Cerebellar nuclear complex (tissue), 1 donor: Measurements from ENCODE around the gene DMTF1.
"Not testable (repeated sequence)": the region's sequence is repeated elsewhere in the genome, so short reads cannot be mapped to it uniquely, and the experiment has no call there.

Source experiments
- DNase-seq, 2 experiments: peaks; one replicate each; lab custom pipeline; 2025; lab: John Stamatoyannopoulos, UW

DMTF1 gene

GRCh38 chr7:87152112-87152896, at the start of gene DMTF1:
TSS of gene DMTF1 (plus strand) at chr7:87152453. CDS start at chr7:87164942, 12,489 bp downstream.
- peak; percentile 75 to 84 for DNase-seq

- no peak for DNase-seq
Measured at GRCh38 chr7:87105401-87105800, 46.9 kb upstream of the DMTF1 start.

GRCh38 chr7:87106974-87107612, 45.2 kb upstream of the DMTF1 start:
- DNase-seq, result no peak

GRCh38 chr7:87107949-87108776, 44.1 kb upstream of the DMTF1 start:
- DNase-seq, result no peak

- no peak for DNase-seq
Measured at GRCh38 chr7:87110778-87111177, 41.5 kb upstream of the DMTF1 start.

- DNase-seq, result no peak
Measured at GRCh38 chr7:87111877-87112276, 40.4 kb upstream of the DMTF1 start.

GRCh38 chr7:87113077-87113476, 39.2 kb upstream of the DMTF1 start:
- DNase-seq, result no peak

GRCh38 chr7:87113904-87114303, 38.3 kb upstream of the DMTF1 start:
- not testable (repeated sequence) for DNase-seq

- DNase-seq, result not testable (repeated sequence)
Measured at GRCh38 chr7:87115772-87116171, 36.5 kb upstream of the DMTF1 start.

GRCh38 chr7:87116315-87116714, 35.9 kb upstream of the DMTF1 start:
- DNase-seq, result no peak

GRCh38 chr7:87119581-87119980, 32.7 kb upstream of the DMTF1 start:
- no peak for DNase-seq

- DNase-seq, result no peak
Measured at GRCh38 chr7:87123105-87123504, 29.1 kb upstream of the DMTF1 start.

- no peak for DNase-seq
Measured at GRCh38 chr7:87127019-87127418, 25.2 kb upstream of the DMTF1 start.

- no peak for DNase-seq
Measured at GRCh38 chr7:87128861-87129267, 23.4 kb upstream of the DMTF1 start.

GRCh38 chr7:87129332-87129731, 22.9 kb upstream of the DMTF1 start:
- DNase-seq, result no peak

GRCh38 chr7:87129848-87130247, 22.4 kb upstream of the DMTF1 start:
- no peak for DNase-seq

- DNase-seq, result no peak
Measured at GRCh38 chr7:87131771-87132170, 20.5 kb upstream of the DMTF1 start.

- DNase-seq, result no peak
Measured at GRCh38 chr7:87137271-87137670, 15.0 kb upstream of the DMTF1 start.

GRCh38 chr7:87139514-87139913, 12.7 kb upstream of the DMTF1 start:
- no peak for DNase-seq

GRCh38 chr7:87140271-87140748, 11.9 kb upstream of the DMTF1 start:
- no peak for DNase-seq

- no peak for DNase-seq
Measured at GRCh38 chr7:87144173-87144657, 8.0 kb upstream of the DMTF1 start.

GRCh38 chr7:87146740-87147386, 5.4 kb upstream of the DMTF1 start:
- DNase-seq, result no peak
